ENCODE results near the gene ADCK1. TPM values are rescaled to one million over a fixed set of nuclear protein-coding genes. Genes with fewer than 3 reads are reported as not detected.

Gene ADCK1
- total and polyA plus RNA-seq, 9 of the 15 experiments (the other 6 are each of a cell fraction or from before 2014, with no cell fraction given) = 2.8 to 8.9 (median 4.3) TPM

DNA sequence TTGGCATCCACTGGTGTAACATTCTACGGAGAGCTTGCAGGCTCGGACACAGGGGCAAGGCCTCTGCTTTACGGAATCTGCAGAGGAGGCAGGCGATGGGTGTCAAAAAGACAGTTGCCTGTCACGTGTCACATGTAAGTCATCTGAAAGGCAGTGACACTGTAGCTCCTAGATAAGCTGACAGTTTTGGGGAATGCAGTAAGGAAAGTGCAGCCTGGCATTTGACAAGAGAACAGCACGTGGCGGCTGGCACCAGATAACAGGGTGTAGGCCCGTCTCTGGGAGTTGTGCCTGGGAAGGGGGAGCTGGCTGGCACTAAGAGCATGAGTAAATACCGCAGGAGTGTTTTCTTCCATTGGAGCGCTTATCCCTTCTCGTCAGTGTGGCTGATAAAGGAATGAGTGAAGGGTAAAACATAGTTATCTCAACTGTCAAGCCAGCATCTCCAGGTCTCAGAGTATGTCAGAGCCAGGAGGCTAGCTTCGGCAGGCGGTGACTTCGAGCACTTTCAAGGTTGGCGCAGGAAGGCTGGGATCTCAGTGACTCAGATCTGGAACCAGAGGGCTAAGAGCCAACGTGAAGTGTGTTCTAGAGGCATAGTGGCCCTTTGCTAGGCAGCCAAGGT, 26.1 kb downstream of the ADCK1 start (continued):
- TF ChIP-seq ARID3A (IDR thresholded peaks at IDR 0.05; ENCODE audit: borderline replicate concordance, low read depth, low read length) = no peak
- TF ChIP-seq CBX2 (IDR thresholded peaks at IDR 0.05; ENCODE audit: insufficient read depth, low read length, poor library complexity, severe bottlenecking) = no peak
- TF ChIP-seq, protein P1, sequence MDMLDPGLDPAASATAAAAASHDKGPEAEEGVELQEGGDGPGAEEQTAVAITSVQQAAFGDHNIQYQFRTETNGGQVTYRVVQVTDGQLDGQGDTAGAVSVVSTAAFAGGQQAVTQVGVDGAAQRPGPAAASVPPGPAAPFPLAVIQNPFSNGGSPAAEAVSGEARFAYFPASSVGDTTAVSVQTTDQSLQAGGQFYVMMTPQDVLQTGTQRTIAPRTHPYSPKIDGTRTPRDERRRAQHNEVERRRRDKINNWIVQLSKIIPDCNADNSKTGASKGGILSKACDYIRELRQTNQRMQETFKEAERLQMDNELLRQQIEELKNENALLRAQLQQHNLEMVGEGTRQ (CRISPR knock-in tag; IDR thresholded peaks at IDR 0.05) = peak; percentile 81
- TF ChIP-seq EP300 (IDR thresholded peaks at IDR 0.05; ENCODE audit: low read length) = peak; percentile 84
- peak; percentile 32; the same call in 1 of the 2 replicates for TF ChIP-seq ELK3 (CRISPR knock-in tag; IDR thresholded peaks at IDR 0.05)
- no peak for TF ChIP-seq ZNF140 (CRISPR knock-in tag; IDR thresholded peaks at IDR 0.05)
- TF ChIP-seq POLR2AphosphoS5 (IDR thresholded peaks at IDR 0.05; ENCODE audit: control insufficient read depth, insufficient read depth, low read depth, low read length) = peak; percentile 77; the same call in 1 of the 2 replicates
- peak; percentile 50 to 60; a peak in 2 of 4 replicates for TF ChIP-seq KDM1A (IDR thresholded peaks at IDR 0.05)
- TF ChIP-seq PHF20 (IDR thresholded peaks at IDR 0.05; ENCODE audit: partially characterized antibody) = no peak
- peak; percentile 80 for TF ChIP-seq MITF (IDR thresholded peaks at IDR 0.05)
- peak in 1 of 2 experiments; percentile 50; a peak in 1 of 4 replicates for TF ChIP-seq TRIM24 (IDR thresholded peaks at IDR 0.05)
- TF ChIP-seq ESRRA (IDR thresholded peaks at IDR 0.05; ENCODE audit: borderline replicate concordance, low read depth) = peak; percentile 15; the same call in 1 of the 2 replicates
- TF ChIP-seq ZNF584 (CRISPR knock-in tag; IDR thresholded peaks at IDR 0.05; ENCODE audit: low read depth) = no peak
- peak; percentile 98 for TF ChIP-seq L3MBTL2 (IDR thresholded peaks at IDR 0.05)
- TF ChIP-seq CREBBP (IDR thresholded peaks at IDR 0.05; ENCODE audit: low read depth, low read length) = no peak
- TF ChIP-seq THAP12 (CRISPR knock-in tag; IDR thresholded peaks at IDR 0.05) = no peak
- 0 out of 2 replicates have a peak, but pooled peaks have one; percentile 12 for TF ChIP-seq HOMEZ (CRISPR knock-in tag; IDR thresholded peaks at IDR 0.05)

All from K562 (cell line).